Ascending aorta (tissue), 2 donors: ENCODE results near the gene SEC61A2. TPM values are rescaled to one million over a fixed set of nuclear protein-coding genes. Genes with fewer than 3 reads are reported as not detected.

Experiments
- DNase-seq, 2 donors: peaks; one replicate each; pipeline ENCODE4 v3.0.0-alpha.2; 2019; ENCODE audit warnings: low spot score in 2 of 2
- H3K27ac ChIP-seq, 2 donors: fragments of 200-600 bp; sonication (generic); one replicate each; pipeline ENCODE4 v1.5.1; 2016 to 2017; ENCODE audit warnings: mild to moderate bottlenecking in 1 of 2
- H3K27me3 ChIP-seq: fragments of 200-600 bp; sonication (generic); one replicate; pipeline ENCODE4 v1.5.1; 2017
- H3K36me3 ChIP-seq, 2 donors: fragments of 200-600 bp; sonication (generic); one replicate each; pipeline ENCODE4 v1.5.1; 2016
- H3K4me1 ChIP-seq, 2 donors: fragments of 200-600 bp; sonication (generic); one replicate each; pipeline ENCODE4 v1.5.1; 2016 to 2017; ENCODE audit warnings: mild to moderate bottlenecking in 1 of 2
- H3K4me3 ChIP-seq, 2 donors: fragments of 200-600 bp; sonication (generic); one replicate each; pipeline ENCODE4 v1.5.1; 2016 to 2017; ENCODE audit warnings: mild to moderate bottlenecking in 1 of 2
- H3K9me3 ChIP-seq, 2 donors: fragments of 200-600 bp; sonication (generic); one replicate each; pipeline ENCODE4 v1.5.1; 2016
- intact Hi-C: fragments of 100-400 bp; cut with DNase I; formaldehyde crosslinking; loops from one replicate; pipeline ENCODE4 v1.15.1; 2023
- total RNA-seq: library from RNA; depleted of rRNA; stranded (reverse); fragments of >200 nt; gene quantifications from one replicate; pipeline ENCODE4 v1.1.0, GENCODE V29; 2016
- TF ChIP-seq, protein P1 (sequence below), 3 experiments: fragments of 200-600 bp in 2 of 3; fragments of 450-650 bp in 1 of 3; sonication (generic) in 2 of 3; IDR thresholded peaks; one replicate each; pipeline ENCODE4 v1.5.1; 2016 to 2019; ENCODE audit warnings: antibody characterized with exemption in 3 of 3, mild to moderate bottlenecking in 1 of 3, moderate library complexity in 1 of 3

SEC61A2 gene
- total RNA-seq, 1 donor from 2014 or later: 1.9 TPM

GRCh38 chr10:12097791-12098190 is 31.7 kb upstream of the SEC61A2 start:
- TF ChIP-seq, protein P1, sequence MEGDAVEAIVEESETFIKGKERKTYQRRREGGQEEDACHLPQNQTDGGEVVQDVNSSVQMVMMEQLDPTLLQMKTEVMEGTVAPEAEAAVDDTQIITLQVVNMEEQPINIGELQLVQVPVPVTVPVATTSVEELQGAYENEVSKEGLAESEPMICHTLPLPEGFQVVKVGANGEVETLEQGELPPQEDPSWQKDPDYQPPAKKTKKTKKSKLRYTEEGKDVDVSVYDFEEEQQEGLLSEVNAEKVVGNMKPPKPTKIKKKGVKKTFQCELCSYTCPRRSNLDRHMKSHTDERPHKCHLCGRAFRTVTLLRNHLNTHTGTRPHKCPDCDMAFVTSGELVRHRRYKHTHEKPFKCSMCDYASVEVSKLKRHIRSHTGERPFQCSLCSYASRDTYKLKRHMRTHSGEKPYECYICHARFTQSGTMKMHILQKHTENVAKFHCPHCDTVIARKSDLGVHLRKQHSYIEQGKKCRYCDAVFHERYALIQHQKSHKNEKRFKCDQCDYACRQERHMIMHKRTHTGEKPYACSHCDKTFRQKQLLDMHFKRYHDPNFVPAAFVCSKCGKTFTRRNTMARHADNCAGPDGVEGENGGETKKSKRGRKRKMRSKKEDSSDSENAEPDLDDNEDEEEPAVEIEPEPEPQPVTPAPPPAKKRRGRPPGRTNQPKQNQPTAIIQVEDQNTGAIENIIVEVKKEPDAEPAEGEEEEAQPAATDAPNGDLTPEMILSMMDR (IDR thresholded peaks at IDR 0.05): no peak
- DNase-seq: no peak
- Histone ChIP-seq H3K4me1 (no peaks in the 10 kb centered on the region), H3K27ac (no peak overlapping the region), H3K4me3 (no peak overlapping the region), H3K36me3 (peaks cover 35 to 67% of the 10 kb centered on the region in 2 donors), H3K27me3 (no peaks in the 10 kb centered on the region), H3K9me3 (no peaks in the 10 kb centered on the region)
- intact Hi-C loops: no loop called here

GRCh38 chr10:12098966-12099365 is 30.5 kb upstream of the SEC61A2 start:
- intact Hi-C loops: no loop called here
- Histone ChIP-seq H3K4me3 (no peak overlapping the region), H3K27ac (no peak overlapping the region), H3K4me1 (no peaks in the 10 kb centered on the region), H3K36me3 (peaks cover 40 to 66% of the 10 kb centered on the region in 2 donors), H3K27me3 (no peaks in the 10 kb centered on the region), H3K9me3 (no peaks in the 10 kb centered on the region)
- DNase-seq: no peak
- TF ChIP-seq, protein P1 (IDR thresholded peaks at IDR 0.05): no peak

- Histone ChIP-seq H3K9me3 (no peaks in the 10 kb centered on the region), H3K27me3 (no peaks in the 10 kb centered on the region), H3K27ac (no peak overlapping the region), H3K36me3 (peaks cover 57 to 88% of the 10 kb centered on the region in 2 donors), H3K4me1 (no peaks in the 10 kb centered on the region), H3K4me3 (no peak overlapping the region)
- TF ChIP-seq, protein P1 (IDR thresholded peaks at IDR 0.05): no peak
- DNase-seq: no peak
- intact Hi-C loops: no loop called here
Measured at GRCh38 chr10:12103802-12104201, 25.7 kb upstream of the SEC61A2 start.

- TF ChIP-seq, protein P1 (IDR thresholded peaks at IDR 0.05): no peak
- DNase-seq: no peak
- peaks cover 55 to 82% of the 10 kb centered on the region in 2 donors for H3K36me3 ChIP-seq
- no peaks in the 10 kb centered on the region for H3K27me3 ChIP-seq
- no peaks in the 10 kb centered on the region for H3K9me3 ChIP-seq
- intact Hi-C loops: no loop called here
- no peak overlapping the region for H3K4me3 ChIP-seq
- H3K27ac ChIP-seq: no peak overlapping the region
- H3K4me1 ChIP-seq: no peaks in the 10 kb centered on the region
Measured at GRCh38 chr10:12107781-12108180, 21.7 kb upstream of the SEC61A2 start.

DNA sequence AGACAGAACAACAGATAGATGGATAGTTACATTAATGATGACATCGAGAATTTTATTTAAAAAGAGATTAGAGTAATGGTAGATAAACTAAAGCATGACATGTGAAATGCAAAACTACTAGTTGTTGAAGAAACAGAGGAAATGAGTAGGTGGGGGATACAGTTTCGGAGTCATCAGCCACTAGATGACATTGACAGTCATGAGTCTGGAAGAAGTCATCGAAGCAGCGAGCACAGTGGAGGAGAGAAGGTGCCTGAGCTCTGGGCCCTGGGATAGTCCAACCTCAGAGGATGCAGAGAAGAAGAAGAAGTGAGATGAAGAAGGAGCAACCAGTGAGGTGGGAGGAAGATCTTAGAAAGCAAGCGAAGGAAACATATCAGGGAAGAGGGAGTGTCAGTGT is 20.2 kb upstream of the SEC61A2 start:
- intact Hi-C loops: no loop called here
- Histone ChIP-seq H3K27me3 (no peaks in the 10 kb centered on the region), H3K36me3 (peaks cover 54 to 80% of the 10 kb centered on the region in 2 donors), H3K4me1 (no peaks in the 10 kb centered on the region), H3K27ac (no peak overlapping the region), H3K9me3 (no peaks in the 10 kb centered on the region), H3K4me3 (no peak overlapping the region)
- TF ChIP-seq, protein P1 (IDR thresholded peaks at IDR 0.05): no peak
- DNase-seq: no peak

- H3K9me3 ChIP-seq: no peaks in the 10 kb centered on the region
Measured at GRCh38 chr10:12111528-12111927, 17.9 kb upstream of the SEC61A2 start.

More at GRCh38 chr10:12111528-12111927, 17.9 kb upstream of the SEC61A2 start:
- DNase-seq: no peak
- H3K36me3 ChIP-seq: peaks cover 37 to 70% of the 10 kb centered on the region in 2 donors
- no peak overlapping the region for H3K4me3 ChIP-seq
- TF ChIP-seq, protein P1 (IDR thresholded peaks at IDR 0.05): no peak
- no peaks in the 10 kb centered on the region for H3K27me3 ChIP-seq
- intact Hi-C loops: no loop called here
- no peaks in the 10 kb centered on the region for H3K4me1 ChIP-seq
- no peak overlapping the region for H3K27ac ChIP-seq
